Common myeloid progenitor, CD34-positive (primary cell): Measurements from ENCODE around the gene GJA5.

Source experiments
- CTCF ChIA-PET: fragments of 350-600 bp; sonication (Branson Sonifier 250); formaldehyde crosslinking; loops from one replicate; lab custom pipeline; 2021; ENCODE audit warnings: antibody characterized with exemption; lab: Charles Lee
- POLR2A ChIA-PET: fragments of 350-600 bp; sonication (Branson Sonifier 250); formaldehyde crosslinking; loops from one replicate; lab custom pipeline; 2021; ENCODE audit warnings: antibody characterized with exemption; lab: Charles Lee
- DNase-seq, 3 donors: peaks; one replicate each; pipeline versions ENCODE4 v3.0.0 to v3.0.0-alpha.2; 2013
- H3K27ac ChIP-seq, 2 experiments: 1 replicate in 1 of 2; 2 replicates in 1 of 2; pipeline ENCODE4 v1.7.0; 2013; ENCODE audit warnings: inconsistent platforms in 2 of 2, low read length in 2 of 2, mild to moderate bottlenecking in 2 of 2, low read depth in 1 of 2, moderate library complexity in 1 of 2; ENCODE audit not compliant: severe bottlenecking in 2 of 2, insufficient read depth in 1 of 2, poor library complexity in 1 of 2
- H3K27me3 ChIP-seq, 5 experiments: replicated peaks in 2 of 5; 1 replicate in 3 of 5; 2 replicates in 2 of 5; pipeline versions ENCODE4 v1.6.1 to v1.7.0; 2013; ENCODE audit warnings: low read length in 4 of 5, mild to moderate bottlenecking in 2 of 5, moderate library complexity in 2 of 5, inconsistent platforms in 1 of 5; ENCODE audit not compliant: insufficient read depth in 5 of 5, control insufficient read depth in 4 of 5
- H3K36me3 ChIP-seq, 4 experiments: 1 replicate in 2 of 4; 2 replicates in 2 of 4; pipeline versions ENCODE4 v1.6.1 to v1.7.0; 2013; ENCODE audit warnings: low read length in 3 of 4, control low read depth in 1 of 4, mild to moderate bottlenecking in 1 of 4; ENCODE audit not compliant: control insufficient read depth in 4 of 4, insufficient read depth in 4 of 4
- H3K4me1 ChIP-seq, 4 experiments: 1 replicate in 3 of 4; 2 replicates in 1 of 4; pipeline versions ENCODE4 v1.6.1 to v1.7.1; 2013; ENCODE audit warnings: low read length in 3 of 4, mild to moderate bottlenecking in 3 of 4, control low read depth in 1 of 4, inconsistent platforms in 1 of 4, moderate library complexity in 1 of 4; ENCODE audit not compliant: control insufficient read depth in 4 of 4, insufficient read depth in 4 of 4; ENCODE audit errors: control extremely low read depth in 1 of 4
- H3K4me3 ChIP-seq, 7 experiments: 1 replicate in 4 of 7; 2 replicates in 3 of 7; pipeline versions ENCODE4 v1.5.1 to v1.7.0; 2013; ENCODE audit warnings: mild to moderate bottlenecking in 7 of 7, low read length in 6 of 7, moderate library complexity in 6 of 7, inconsistent platforms in 2 of 7, low read depth in 2 of 7, control low read depth in 1 of 7; ENCODE audit not compliant: insufficient read depth in 4 of 7, control insufficient read depth in 1 of 7; ENCODE audit errors: extremely low read depth in 1 of 7
- H3K9me3 ChIP-seq, 5 experiments: 1 replicate in 4 of 5; 2 replicates in 1 of 5; pipeline versions ENCODE4 v1.6.1 to v1.7.1; 2013; ENCODE audit warnings: low read length in 4 of 5, mild to moderate bottlenecking in 2 of 5, inconsistent platforms in 1 of 5, low read depth in 1 of 5, moderate library complexity in 1 of 5; ENCODE audit not compliant: control insufficient read depth in 4 of 5, insufficient read depth in 2 of 5; ENCODE audit errors: control extremely low read depth in 1 of 5
- whole genome bisulfite sequencing: methylation state at CpG from one replicate; pipeline ENCODE4 v1.1.5; 2013; ENCODE audit not compliant: insufficient coverage; 5-methylcytosine and 5-hydroxymethylcytosine counted together

GJA5 gene

GRCh38 chr1:147752511-147752910 is 7.9 kb downstream of the GJA5 start:
- DNase-seq, result no peak
- peaks cover 4 to 7% (median 5%) of the 10 kb centered on the region in 4 experiments for H3K4me1 ChIP-seq
- H3K36me3 ChIP-seq, result no peaks in the 10 kb centered on the region
- no peak overlapping the region for H3K4me3 ChIP-seq
- H3K27me3 ChIP-seq, result no peaks in the 10 kb centered on the region
- H3K9me3 ChIP-seq, result no peaks in the 10 kb centered on the region
- CTCF ChIA-PET, result no interaction called here
- no CpG with 5 or more reads among the region's 7 CpGs for WGBS
- POLR2A ChIA-PET, result no interaction called here
- no peak overlapping the region for H3K27ac ChIP-seq

- Histone ChIP-seq H3K4me3 (no peak overlapping the region), H3K27me3 (no peaks in the 10 kb centered on the region), H3K9me3 (no peaks in the 10 kb centered on the region), H3K36me3 (no peaks in the 10 kb centered on the region), H3K27ac (no peak overlapping the region), H3K4me1 (peaks cover 0 to 2% (median 2%) of the 10 kb centered on the region in 4 experiments)
- DNase-seq, result no peak
- WGBS, result 100% methylated on average over 1 of the region's 5 CpGs
- ChIA-PET CTCF (no interaction called here), POLR2A (no interaction called here)
Observed at GRCh38 chr1:147751346-147751745, 9.1 kb downstream of the GJA5 start.

GRCh38 chr1:147750618-147751217 is 9.7 kb downstream of the GJA5 start:
- CTCF ChIA-PET, result no interaction called here
- Histone ChIP-seq H3K27ac (no peak overlapping the region), H3K4me3 (no peak overlapping the region), H3K4me1 (no peaks in the 10 kb centered on the region), H3K9me3 (no peaks in the 10 kb centered on the region), H3K27me3 (no peaks in the 10 kb centered on the region), H3K36me3 (no peaks in the 10 kb centered on the region)
- WGBS, result 100% methylated on average over 2 of the region's 7 CpGs
- DNase-seq, result no peak
- POLR2A ChIA-PET, result no interaction called here

DNA sequence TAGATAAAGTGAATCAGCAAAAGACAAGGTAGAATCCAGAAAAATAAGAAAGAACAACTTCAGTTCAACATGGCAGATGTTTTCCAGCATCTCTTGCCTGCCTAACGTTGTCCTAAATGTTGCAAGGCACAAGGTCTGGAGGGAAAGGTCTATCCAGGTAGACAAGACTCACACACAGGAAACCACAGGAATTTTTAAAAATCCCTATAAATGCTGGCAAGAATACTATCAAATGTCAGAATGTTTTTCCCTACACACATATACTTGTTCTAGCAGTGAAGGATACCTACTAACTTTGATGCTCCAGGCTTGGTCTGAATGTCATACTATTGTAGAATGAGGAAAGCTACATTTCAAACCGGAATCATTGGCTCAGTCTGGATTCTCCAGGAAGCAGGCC is 10.6 kb downstream of the GJA5 start:
- H3K4me3 ChIP-seq, result no peak overlapping the region
- no peaks in the 10 kb centered on the region for H3K36me3 ChIP-seq
- no peak overlapping the region for H3K27ac ChIP-seq
- 100% methylated on average over 2 of the region's 2 CpGs for WGBS
- H3K4me1 ChIP-seq, result no peaks in the 10 kb centered on the region
- H3K9me3 ChIP-seq, result no peaks in the 10 kb centered on the region
- ChIA-PET POLR2A (no interaction called here), CTCF (no interaction called here)
- DNase-seq, result no peak
- H3K27me3 ChIP-seq, result no peaks in the 10 kb centered on the region

- Histone ChIP-seq H3K9me3 (no peaks in the 10 kb centered on the region), H3K4me3 (no peak overlapping the region), H3K27ac (no peak overlapping the region), H3K36me3 (no peaks in the 10 kb centered on the region), H3K27me3 (no peaks in the 10 kb centered on the region), H3K4me1 (no peaks in the 10 kb centered on the region)
- WGBS, result 97% methylated on average over 2 of the region's 3 CpGs
- ChIA-PET POLR2A (no interaction called here), CTCF (interaction anchor here (0.9 to 2.0 kb wide), 2 partner anchors 8 to 9 kb away, joined by 3 to 5 read pairs; no protein-coding TSS in a partner anchor)
- no peak for DNase-seq
Observed at GRCh38 chr1:147748676-147749350, 11.6 kb downstream of the GJA5 start.

- POLR2A ChIA-PET, result no interaction called here
- CTCF ChIA-PET, result interaction anchor here (0.9 to 2.0 kb wide), 2 partner anchors 8 to 9 kb away, joined by 3 to 5 read pairs; no protein-coding TSS in a partner anchor
Observed at GRCh38 chr1:147747966-147748365, 12.4 kb downstream of the GJA5 start.

GRCh38 chr1:147745271-147745670 is 15.1 kb downstream of the GJA5 start:
- DNase-seq, result peak in 1 of 3 donors; percentile 22
- ChIA-PET CTCF (interaction anchor here (1.3 kb wide), 1 partner anchor 39 kb away, joined by 3 read pairs; no protein-coding TSS in a partner anchor), POLR2A (no interaction called here)
- 92% methylated on average over 3 of the region's 4 CpGs for WGBS
- Histone ChIP-seq H3K4me3 (no peak overlapping the region), H3K9me3 (no peaks in the 10 kb centered on the region), H3K36me3 (no peaks in the 10 kb centered on the region), H3K4me1 (no peaks in the 10 kb centered on the region), H3K27me3 (peaks cover 0 to 2% (median 0%) of the 10 kb centered on the region in 5 experiments), H3K27ac (no peak overlapping the region)

More at GRCh38 chr1:147747966-147748365, 12.4 kb downstream of the GJA5 start:
- H3K9me3 ChIP-seq, result no peaks in the 10 kb centered on the region
- no peaks in the 10 kb centered on the region for H3K27me3 ChIP-seq
- DNase-seq, result no peak
- H3K36me3 ChIP-seq, result no peaks in the 10 kb centered on the region
- no peak overlapping the region for H3K27ac ChIP-seq
- no peak overlapping the region for H3K4me3 ChIP-seq
- H3K4me1 ChIP-seq, result no peaks in the 10 kb centered on the region
